OCI-LY3 (cell line): Measurements from ENCODE around the gene SIAH3.
"Not testable (repeated sequence)": the region's sequence is repeated elsewhere in the genome, so short reads cannot be mapped to it uniquely, and the experiment has no call there.

Experiments used
- H2AFZ ChIP-seq: fragments of 200-600, 300-600 bp; shearing (Covaris generic); 2 replicates; pipeline ENCODE4 v1.6.0; 2014; ENCODE audit warnings: antibody characterized with exemption, low read depth, low read length
- H3K27ac ChIP-seq: fragments of 200-600, 300-600 bp; sonication (generic); 2 replicates; pipeline ENCODE4 v1.5.1; 2014; ENCODE audit warnings: mild to moderate bottlenecking, low read length, moderate library complexity, mixed read lengths
- H3K27me3 ChIP-seq: fragments of 200-600, 300-600 bp; sonication (generic); 2 replicates; pipeline ENCODE4 v1.6.1; 2014; ENCODE audit warnings: low read depth, low read length, mixed read lengths
- H3K36me3 ChIP-seq: fragments of 200-600, 300-600 bp; sonication (generic); replicated peaks from 2 replicates; pipeline ENCODE3; 2014; ENCODE audit warnings: low read depth, low read length, mixed read lengths
- H3K4me1 ChIP-seq: fragments of 300-600, 200-600 bp; sonication (generic); 2 replicates; pipeline ENCODE4 v1.6.1; 2014; ENCODE audit warnings: low read length, mixed read lengths
- H3K4me2 ChIP-seq: fragments of 200-600, 300-600 bp; sonication (generic); 2 replicates; pipeline ENCODE4 v1.6.1; 2014; ENCODE audit warnings: low read length, mixed read lengths
- H3K4me3 ChIP-seq: fragments of 300-600, 200-600 bp; sonication (generic); 2 replicates; pipeline ENCODE4 v1.5.1; 2014; ENCODE audit warnings: antibody characterized with exemption, mild to moderate bottlenecking, low read length, moderate library complexity
- H3K79me2 ChIP-seq: fragments of 300-600, 200-600 bp; shearing (Covaris generic); 2 replicates; pipeline ENCODE4 v1.6.1; 2014; ENCODE audit warnings: mild to moderate bottlenecking, low read length, mixed read lengths
- H3K9ac ChIP-seq: fragments of 300-600, 200-600 bp; shearing (Covaris generic); 2 replicates; pipeline ENCODE4 v1.6.0; 2014; ENCODE audit warnings: mild to moderate bottlenecking, low read length, moderate library complexity
- H3K9me3 ChIP-seq: fragments of 200-600, 300-600 bp; shearing (Covaris generic); 2 replicates; pipeline ENCODE4 v1.6.1; 2014; ENCODE audit warnings: low read length, mixed read lengths; ENCODE audit not compliant: insufficient read depth
- H4K20me1 ChIP-seq: fragments of 200-600, 300-600 bp; sonication (generic); 2 replicates; pipeline ENCODE4 v1.6.1; 2016; ENCODE audit warnings: low read length, mixed read lengths; ENCODE audit not compliant: insufficient read depth
- EZH2phosphoT487 ChIP-seq: fragments of 200-600 bp; shearing (Covaris generic); IDR thresholded peaks from 2 replicates; pipeline ENCODE4 v1.6.1; 2018; ENCODE audit warnings: antibody characterized with exemption, mixed run types, low read depth
- TF ChIP-seq, protein P1 (sequence below): fragments of 200-600, 300-600 bp; sonication (generic); IDR thresholded peaks from 2 replicates; pipeline ENCODE4 v1.5.1; 2014; ENCODE audit warnings: antibody characterized with exemption, low read length, low read depth

The SIAH3 gene

DNA sequence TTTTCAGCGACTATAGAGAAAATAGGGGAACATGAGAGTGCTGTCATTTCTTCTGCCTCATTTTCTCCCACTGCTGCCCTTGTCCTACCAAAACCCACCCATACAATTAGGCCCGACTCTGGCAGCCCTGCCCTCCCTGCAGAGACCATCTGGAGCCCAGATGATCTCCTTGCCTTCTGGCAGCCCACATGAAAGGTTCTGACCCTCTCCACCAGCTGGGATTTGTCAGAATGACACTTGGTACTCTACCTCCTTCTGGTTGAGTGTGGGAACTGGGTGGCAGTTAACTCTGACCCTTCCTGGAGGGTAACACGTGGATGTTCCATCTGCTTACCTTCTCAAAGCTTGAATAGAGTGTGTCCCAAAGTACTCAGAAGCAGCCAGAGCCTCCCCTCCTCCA, 21.0 kb upstream of the SIAH3 start:
- Histone ChIP-seq H3K9ac (no peak overlapping the region), H3K4me2 (no peak overlapping the region), H2AFZ (no peak overlapping the region), H3K4me3 (no peak overlapping the region), H3K27ac (no peak overlapping the region), H3K9me3 (no peaks in the 10 kb centered on the region), H3K27me3 (no peaks in the 10 kb centered on the region; the same call in 1 of the 2 replicates), H3K36me3 (no peaks in the 10 kb centered on the region), H3K79me2 (no peaks in the 10 kb centered on the region), H3K4me1 (no peaks in the 10 kb centered on the region), H4K20me1 (no peaks in the 10 kb centered on the region)
- TF ChIP-seq, protein P1, sequence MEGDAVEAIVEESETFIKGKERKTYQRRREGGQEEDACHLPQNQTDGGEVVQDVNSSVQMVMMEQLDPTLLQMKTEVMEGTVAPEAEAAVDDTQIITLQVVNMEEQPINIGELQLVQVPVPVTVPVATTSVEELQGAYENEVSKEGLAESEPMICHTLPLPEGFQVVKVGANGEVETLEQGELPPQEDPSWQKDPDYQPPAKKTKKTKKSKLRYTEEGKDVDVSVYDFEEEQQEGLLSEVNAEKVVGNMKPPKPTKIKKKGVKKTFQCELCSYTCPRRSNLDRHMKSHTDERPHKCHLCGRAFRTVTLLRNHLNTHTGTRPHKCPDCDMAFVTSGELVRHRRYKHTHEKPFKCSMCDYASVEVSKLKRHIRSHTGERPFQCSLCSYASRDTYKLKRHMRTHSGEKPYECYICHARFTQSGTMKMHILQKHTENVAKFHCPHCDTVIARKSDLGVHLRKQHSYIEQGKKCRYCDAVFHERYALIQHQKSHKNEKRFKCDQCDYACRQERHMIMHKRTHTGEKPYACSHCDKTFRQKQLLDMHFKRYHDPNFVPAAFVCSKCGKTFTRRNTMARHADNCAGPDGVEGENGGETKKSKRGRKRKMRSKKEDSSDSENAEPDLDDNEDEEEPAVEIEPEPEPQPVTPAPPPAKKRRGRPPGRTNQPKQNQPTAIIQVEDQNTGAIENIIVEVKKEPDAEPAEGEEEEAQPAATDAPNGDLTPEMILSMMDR: no peak
- no peak for TF ChIP-seq EZH2phosphoT487

DNA sequence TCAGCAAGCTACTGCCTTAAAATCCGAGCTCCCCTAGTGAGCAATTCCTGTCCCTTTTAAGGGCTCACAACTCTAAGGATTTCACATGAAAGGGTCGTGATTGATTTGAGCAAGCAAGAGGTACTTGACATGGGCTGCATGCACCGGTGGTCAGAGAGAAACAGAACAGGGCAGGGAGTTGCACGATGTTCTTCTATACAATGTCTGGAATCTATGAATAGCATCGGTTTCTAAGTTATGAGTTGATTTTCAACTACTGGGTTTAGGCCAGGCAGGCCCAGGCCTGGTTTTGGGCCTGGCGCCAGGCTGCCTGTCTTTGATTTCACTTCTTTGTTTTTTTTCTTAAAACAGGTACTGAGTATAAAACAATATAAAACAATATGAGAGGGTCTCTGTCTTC, 19.6 kb upstream of the SIAH3 start:
- H3K4me3 ChIP-seq, H2AFZ ChIP-seq, H3K27me3 ChIP-seq, H3K9me3 ChIP-seq, H3K4me2 ChIP-seq, H3K27ac ChIP-seq, H3K4me1 ChIP-seq, H4K20me1 ChIP-seq, H3K36me3 ChIP-seq, H3K9ac ChIP-seq, H3K79me2 ChIP-seq: not testable (repeated sequence)

DNA sequence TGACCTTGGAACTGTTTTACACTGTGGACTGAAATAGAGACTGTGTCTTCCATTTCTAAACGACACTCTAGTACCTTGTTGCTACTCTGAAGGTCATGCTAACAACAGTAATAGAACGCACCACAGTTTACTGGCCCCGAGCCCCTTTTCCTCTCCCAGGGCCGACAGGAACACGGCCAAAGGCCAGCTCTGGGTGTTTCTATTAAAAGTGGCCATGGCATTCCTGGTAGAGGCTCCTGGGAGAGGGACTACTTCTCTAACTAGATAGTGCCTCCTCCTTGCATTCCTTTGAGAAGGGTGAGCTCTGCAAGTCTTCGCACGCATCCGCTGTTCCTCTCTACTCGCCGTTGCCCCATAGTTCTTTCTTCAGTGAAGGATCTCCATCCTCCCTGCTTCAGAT, 18.7 kb upstream of the SIAH3 start:
- H3K27ac ChIP-seq: no peak overlapping the region
- no peak overlapping the region for H3K4me2 ChIP-seq
- H3K79me2 ChIP-seq: no peaks in the 10 kb centered on the region
- H3K9ac ChIP-seq: no peak overlapping the region
- no peak overlapping the region for H2AFZ ChIP-seq
- no peaks in the 10 kb centered on the region for H4K20me1 ChIP-seq
- no peak for TF ChIP-seq EZH2phosphoT487
- TF ChIP-seq, protein P1: no peak
- H3K36me3 ChIP-seq: no peaks in the 10 kb centered on the region
- no peaks in the 10 kb centered on the region for H3K9me3 ChIP-seq
- peaks cover 4% of the 10 kb centered on the region; the same call in 1 of the 2 replicates for H3K27me3 ChIP-seq
- H3K4me3 ChIP-seq: no peak overlapping the region
- H3K4me1 ChIP-seq: no peaks in the 10 kb centered on the region

GRCh38 chr13:45865414-45865813, 13.9 kb upstream of the SIAH3 start:
- TF ChIP-seq, protein P1: no peak
- no peak for TF ChIP-seq EZH2phosphoT487
- H3K4me1 ChIP-seq: no peaks in the 10 kb centered on the region

More at GRCh38 chr13:45865414-45865813, 13.9 kb upstream of the SIAH3 start:
- peaks cover 47% of the 10 kb centered on the region for H3K27me3 ChIP-seq
- H3K4me2 ChIP-seq: no peak overlapping the region
- H3K9me3 ChIP-seq: no peaks in the 10 kb centered on the region
- no peaks in the 10 kb centered on the region for H3K36me3 ChIP-seq
- H2AFZ ChIP-seq: no peak overlapping the region
- no peak overlapping the region for H3K4me3 ChIP-seq
- no peak overlapping the region for H3K9ac ChIP-seq
- H3K27ac ChIP-seq: no peak overlapping the region
- no peaks in the 10 kb centered on the region for H4K20me1 ChIP-seq
- H3K79me2 ChIP-seq: no peaks in the 10 kb centered on the region
